ENCODE results near the gene PTPN2.

PTPN2 gene

DNA sequence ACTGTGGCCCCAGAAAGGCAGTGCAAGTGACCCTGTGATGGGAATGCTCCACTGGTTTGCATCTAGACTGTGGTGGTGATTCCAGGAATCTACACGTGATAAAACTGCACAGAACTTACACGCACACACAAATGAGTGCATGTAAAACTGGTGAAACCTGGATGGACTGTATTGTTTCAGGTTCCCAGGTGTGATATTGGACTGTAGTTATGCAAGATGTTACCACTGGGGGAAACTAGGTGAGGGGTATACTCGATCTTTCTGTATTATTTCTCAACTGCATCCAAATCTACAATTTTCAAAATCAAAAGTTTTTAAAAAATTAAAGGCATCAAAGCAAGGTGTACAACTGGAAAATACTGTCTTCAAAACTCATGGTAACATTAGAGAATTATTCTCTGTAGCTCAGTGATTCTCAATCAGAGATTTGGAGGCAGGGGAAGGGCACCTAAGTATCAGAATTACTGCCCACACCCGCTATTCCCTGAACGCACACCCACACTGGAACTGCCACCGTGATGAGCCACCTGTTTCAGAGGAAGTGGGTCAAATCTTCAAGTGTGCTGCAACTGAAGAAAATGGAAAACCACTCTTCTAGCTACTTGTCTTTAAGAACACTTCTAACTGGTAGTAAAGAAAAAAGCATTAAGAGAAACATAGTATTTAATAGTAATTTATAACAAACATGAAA, 26.7 kb downstream of the PTPN2 start:
- no peak for DNase-seq

DNA sequence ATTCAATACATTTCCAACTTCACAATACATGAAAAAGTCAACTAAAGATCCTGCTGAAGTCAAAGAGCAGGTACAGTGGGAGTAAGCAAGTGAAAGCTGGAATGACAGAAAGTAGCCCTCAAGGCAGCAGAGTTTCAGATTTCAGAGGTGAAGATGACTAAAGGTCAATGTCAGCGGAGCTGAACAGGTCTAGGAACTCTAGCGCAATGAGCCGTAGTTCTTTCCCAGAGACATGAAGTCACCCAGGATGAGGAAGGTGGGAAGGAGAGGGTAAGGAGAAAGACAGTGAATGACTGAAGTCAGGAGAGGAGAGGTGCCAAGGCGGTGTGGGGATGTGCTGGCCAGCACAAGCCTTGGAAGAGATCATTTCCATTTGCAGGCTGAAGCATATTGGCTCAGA, 28.1 kb downstream of the PTPN2 start:
- no peak for DNase-seq

DNA sequence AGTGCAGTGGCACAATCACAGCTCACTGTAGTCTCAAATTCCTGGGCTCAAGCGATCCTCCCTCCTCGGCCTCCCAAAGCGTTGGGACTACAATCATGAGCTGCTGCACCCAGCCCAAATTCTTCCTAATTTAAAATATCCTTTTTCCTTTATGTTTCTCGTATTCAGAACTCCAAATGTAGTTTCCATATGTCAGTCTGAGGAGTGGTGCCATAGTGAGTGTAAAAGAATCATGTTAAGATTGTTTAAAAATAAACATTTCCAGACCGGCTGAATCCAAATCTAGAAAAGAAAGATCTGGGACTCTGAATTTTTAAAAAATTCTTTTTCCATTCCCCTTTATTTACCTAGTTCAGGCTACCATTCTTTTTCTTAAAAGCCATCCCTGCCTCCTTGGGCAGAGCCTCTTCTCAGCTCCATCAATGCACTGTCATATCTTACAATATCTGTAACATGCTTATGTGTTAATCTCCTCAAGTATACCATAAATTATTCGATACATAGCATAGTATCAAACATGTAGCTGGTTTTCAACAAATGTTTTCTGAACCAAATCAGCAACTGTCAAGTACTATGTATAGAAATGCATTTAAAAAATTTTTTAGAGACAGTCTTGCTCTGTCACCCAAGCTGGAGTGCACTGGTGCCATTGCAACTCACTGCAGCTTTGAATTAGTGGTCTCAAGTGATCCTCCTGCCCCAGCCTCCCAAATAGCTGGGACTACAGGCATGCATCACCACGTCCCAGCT, 31.3 kb downstream of the PTPN2 start:
- no peak for DNase-seq

DNA sequence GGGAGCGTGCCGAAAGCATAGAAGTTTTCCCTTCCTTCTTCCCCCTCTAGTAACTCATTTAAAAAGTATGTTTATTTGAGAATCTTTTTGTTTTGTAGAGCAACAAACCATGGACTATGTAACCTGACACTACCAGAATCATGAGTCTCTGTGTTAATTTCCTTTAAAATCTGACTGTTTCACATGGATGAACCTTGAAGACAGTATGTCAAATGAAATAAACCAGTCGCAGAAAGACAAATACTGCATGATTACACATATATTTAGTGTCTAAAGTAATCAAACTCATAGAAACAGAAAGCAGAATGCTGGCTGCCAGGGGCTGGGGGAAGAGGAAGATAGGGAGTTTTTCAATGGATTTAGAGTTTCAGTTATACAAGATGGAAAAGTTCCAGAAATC, 32.3 kb downstream of the PTPN2 start:
- DNase-seq: no peak

DNA sequence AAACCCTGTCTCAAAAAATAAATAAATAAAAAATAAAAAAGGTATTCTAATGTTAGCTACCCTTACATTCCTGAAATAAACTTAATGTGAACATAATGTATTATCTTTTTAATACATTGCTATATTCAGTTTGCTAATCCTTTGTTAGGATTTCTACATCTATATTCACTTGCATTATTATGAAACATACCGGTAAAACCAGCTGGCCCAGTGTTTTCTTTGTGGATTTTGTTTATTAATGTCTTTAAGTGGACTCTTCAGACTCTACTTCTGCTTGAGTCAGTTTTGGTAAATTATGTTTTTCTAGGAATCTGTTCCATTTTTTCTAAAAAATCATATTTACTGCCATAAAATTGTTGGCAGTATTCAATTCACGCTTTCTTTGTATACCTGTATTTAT, 34.5 kb downstream of the PTPN2 start:
- no peak for DNase-seq

DNA sequence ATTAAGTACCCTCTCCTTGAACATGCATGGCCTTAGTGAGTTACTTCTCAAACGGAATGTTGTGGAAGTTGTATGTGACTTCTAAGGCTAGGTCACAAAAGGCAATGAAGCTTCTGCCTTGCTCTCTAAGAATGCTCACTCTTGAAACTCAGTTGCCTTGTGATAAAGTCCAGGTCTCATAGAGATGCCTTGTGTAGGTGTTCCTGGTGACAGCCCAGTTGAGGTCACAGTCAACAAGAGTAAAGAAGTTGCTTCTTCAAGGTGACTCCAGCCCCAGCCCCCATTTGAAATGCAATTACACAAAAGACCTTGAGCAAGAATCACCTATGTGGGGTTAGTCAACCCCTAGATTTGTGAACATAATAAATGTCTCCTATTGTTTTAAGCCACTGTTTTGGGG, 35.6 kb downstream of the PTPN2 start:
- DNase-seq: no peak

DNA sequence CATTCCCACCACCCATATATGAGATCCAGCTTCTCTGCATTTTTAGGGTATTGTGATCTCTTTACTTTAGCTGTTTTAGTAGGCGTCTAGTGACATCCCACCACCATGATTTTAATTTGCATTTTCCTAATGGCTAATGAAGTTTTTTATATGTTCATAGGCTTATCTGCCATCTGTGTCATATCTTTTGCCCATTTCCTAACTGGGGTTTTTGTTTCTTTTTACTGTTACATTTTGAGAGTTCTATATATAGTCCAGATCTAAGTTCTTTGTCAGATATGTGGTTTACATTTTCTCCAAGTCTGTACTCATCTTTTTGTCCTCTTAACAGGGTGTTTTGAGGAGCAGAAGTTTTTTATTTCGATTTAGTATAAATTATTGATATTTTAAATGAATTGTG, 39.6 kb downstream of the PTPN2 start:
- DNase-seq: no peak

DNA sequence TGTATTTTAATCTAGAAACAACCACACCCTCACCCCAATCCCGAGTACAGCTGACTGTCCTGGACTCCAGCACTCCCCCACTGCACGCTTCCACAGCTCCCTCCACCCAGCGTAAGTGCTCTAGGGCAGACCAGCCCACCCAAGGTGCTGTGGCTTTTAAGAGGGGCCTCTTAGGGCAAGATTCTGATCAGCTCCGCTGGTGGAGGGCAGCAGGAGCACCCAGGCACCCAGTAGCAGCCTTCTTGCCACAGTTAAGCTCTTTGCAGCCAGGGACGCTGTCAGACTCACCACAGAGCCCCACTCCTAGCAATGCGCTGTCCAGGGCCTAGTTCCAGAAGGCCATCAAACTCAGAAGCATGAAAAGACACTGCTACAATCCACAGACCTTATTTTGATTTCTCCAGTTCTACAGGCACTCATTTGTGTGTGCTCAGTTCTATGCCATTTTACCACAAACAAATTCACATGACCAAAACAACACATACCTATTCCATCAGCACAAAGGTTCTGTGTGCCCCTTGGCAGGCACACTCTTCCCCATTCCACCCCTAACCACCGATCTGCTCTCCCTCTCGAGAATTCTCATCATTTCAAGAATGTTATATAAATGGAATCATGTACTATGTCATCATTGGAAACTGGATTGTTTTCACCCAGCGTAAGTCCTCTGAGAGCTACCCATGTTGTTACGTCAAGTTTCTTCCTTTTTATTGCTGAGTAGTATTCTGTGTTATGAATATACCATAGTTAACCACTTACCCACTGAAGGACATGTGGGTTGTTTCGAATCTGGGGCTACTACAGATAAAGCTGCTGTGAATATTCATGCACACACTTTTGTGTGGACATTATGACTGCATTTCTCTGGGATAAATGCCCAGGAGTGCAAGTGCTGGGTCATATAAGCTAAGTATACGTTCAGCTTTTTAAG, 40.4 kb downstream of the PTPN2 start:
- DNase-seq: no peak

DNA sequence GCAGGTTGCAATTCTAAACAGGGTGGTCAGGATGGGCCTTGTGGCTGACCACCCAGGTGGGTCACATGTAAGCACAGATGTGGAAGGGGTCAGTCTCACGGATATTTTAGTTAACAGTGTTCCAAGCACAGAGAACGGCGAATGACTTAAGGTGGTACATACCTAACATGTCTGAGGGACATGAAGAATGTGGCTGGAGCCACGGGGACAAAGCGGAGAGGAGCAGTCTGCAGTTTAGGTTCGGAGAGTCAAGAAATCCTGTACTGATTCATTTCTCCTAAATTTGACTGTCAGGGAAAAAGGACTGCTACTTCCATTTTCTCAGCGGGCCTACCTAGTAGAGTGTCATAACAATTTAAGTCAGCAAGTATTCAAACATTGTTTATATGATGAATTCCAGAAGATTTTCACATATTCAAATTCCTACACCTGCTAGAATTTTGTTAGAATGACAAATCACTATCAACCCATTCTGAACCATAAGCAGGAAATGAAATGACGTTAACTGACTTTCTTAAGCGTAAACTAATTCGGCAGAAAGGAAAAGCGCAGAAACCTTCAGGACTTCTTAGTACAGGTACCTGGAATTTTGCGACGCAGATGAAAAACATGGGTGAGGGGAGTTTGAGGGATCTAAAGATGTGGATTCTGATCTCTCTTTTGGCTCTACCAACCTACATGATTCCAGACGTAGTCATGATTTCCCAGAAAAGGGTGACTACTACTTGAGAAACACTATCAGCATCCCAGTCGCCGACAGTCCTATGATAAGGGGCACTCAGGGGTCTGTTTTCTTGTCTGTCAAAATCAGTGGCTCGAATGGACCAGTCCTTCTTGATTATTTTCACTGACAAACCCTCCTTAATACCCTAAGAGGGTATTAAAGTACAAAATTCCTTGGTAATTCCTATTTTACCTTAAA, 41.3 kb downstream of the PTPN2 start:
- DNase-seq: no peak

DNA sequence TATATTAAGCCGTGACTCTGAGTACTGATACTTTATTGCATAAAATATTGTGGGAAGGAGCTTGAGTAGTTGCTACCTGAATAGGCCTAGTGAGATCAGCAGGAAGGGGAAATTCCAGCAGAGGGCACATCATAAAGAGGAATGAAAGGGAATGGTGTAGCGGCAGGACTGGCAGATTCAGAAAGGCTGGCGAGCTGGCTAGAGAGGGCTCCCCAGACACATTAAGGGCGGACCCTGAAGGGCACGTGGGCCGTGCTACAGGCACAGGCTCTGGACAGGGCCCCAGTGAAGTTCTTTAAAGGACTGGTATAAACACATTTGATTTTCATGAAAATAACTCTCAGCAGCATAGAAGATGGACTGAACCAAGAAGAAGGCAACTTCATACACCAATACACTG, 43.0 kb downstream of the PTPN2 start:
- no peak for DNase-seq

DNA sequence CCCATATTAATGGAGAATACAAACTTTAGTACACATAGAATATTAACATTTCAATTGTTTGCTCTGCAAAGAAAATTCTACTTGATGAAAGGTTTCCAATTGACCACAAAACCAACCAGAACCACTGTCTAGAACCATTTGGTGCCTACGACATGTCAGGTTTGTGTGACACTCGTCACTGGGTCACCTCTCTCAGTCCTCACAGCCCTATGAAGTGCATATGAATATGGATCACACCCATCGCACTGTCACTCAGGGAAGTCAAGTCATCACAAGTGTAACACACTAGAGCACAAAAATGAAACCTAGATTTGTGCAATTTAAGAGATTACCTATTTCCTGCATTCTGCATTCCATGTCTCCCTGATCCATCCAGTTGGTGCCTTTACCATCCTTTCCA, 43.7 kb downstream of the PTPN2 start:
- no peak for DNase-seq

DNA sequence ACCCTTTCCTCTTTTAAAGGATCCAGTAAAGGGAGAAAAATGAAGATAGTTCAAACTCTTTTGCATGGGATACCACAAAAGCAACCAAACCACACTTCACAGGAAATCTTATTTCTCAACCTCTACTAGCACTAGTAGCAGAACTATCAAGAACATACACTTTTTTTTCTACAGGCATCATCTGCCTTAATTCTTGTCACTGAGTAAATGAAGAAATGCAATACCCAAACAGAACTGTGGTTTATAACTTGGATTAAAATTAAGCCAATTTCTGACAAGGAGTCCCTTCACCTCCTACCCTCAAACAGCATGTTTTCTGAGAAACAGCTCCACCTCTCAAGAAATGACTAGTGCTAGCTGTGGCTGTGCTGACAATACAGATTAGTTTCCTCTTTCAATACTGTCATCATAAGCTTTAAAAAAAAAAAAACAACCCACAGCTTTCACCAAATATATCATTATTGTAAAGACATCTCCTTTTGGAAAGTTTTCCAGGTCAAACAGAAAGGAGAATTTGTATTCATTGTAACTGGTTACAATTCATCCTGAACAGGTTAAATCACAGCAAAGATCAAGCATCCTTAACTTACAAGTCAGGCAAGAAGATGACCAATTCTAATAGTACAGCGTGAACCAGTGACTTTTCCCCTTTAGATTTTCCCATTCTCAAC, 44.4 kb downstream of the PTPN2 start:
- peak; percentile 78 to 85 for DNase-seq

DNA sequence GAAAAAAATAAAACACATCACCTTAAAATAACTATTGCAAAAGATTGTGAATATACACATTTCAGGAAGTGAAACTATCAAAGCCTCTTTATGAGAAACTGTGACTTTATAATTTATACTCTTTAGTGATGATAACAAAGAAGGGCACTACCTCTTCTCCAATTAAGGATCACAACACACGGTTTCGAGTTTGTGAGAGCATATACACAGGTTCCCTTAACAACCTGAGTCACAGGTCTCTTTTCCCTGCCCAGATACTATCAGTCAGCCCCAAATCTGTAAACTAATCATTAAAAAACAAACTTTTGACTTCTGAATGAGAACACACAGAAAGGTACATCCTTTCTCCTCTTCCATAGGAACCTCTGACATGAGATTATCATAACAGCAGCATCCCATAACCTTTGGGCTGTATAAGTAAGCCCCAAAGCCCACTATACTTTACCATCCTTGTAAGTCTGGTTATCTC, 44.9 kb downstream of the PTPN2 start:
- peak in 1 of 2 experiments; percentile 45 for DNase-seq

DNA sequence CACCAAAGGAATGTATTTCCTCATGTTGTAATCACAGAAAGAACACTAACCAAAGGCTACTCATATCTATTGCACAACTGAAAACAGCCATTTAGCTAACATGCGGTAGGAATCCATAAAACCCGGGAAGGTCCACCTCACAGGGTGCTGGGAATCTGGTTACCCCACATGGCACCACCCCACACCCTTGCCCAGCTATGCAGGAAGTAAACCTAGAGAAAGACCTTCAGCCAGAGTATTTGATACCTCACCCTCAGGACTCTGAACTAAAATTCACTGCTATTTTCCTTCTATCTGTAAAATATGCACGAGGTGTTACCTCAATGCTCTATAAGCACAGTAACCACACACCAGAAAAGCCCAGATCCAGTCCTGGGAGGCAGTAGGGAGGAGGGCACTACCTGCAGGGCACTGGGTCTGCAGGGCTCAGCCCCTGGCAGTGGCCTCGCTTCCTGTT, 45.8 kb downstream of the PTPN2 start:
- DNase-seq: peak; percentile 18 to 27

DNA sequence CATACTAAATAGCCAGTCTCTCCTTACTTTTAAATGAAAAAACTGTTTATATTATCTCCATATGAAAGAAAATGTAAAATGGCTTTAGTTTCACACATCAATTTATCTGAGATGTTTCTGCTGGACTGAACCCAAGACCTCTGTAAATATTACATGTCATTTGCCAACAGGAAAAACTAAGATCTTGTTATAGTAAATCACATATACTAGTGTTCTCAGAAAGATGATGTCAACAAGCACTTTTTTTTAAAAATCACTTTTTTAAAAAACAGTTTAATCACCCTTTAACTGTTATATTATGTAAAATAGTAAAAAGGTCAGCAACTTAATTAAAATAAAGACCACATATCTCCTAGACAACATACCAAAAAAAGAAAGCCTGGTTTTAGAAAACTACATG, 46.3 kb downstream of the PTPN2 start:
- no peak for DNase-seq

DNA sequence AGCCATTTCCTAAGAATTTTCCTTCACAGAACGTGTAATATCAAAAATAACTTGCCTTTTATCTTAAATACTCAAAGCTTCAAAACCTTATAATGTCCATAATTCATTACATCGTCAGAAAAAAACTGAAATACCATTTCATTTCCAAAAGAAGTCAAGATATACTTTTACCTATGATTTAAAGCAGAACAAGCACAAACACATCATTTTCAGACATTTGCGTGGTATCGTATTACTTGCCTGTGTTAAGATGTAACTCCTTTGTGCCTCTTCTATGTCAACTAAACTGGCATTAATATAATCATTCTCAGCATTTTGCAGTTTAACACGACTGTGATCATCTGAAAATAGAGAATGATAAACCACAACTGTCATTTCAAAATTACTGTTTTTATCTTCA, 47.5 kb downstream of the PTPN2 start:
- DNase-seq: no peak

DNA sequence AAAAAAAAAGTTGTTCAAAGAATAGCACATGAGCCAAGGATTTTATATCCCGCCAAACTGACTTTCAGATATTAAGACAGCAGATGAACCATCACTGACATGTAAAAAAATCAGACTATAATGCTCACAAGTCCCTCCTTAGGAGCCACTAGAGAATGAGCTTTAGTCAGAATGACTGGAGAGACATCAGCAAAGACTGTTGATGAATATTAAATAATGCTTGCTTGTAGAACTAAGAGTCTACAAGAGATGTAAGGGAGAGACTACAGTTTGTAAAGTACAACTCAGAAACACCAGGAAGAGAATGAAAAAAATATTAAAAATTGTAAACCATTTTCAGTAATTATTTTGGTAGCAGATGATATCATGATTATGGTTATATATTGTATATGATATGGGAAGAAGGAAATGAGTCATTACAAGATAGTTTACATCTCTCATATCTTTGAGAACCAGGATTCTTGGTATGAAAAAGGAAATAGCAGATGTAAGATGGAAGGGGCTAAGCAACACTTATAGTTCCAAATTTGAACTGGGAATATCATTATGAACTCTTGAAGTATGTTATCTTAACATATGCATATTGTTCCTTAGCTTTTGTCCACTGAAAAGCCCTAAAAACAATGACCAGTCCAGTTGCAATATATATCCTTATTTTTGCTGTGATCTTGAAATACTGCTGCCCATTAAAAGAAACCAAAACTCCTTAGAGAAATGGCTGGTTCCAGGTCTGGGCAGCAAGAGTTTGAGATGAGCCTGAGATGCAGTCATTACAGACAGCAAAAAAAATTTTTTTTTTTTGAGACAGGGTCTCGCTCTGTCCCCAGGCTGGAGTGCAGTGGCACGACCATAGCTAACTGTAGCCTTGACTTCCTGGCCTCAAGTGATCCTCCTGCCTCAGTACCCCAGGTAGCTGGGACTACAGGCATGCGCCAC, 55.7 kb downstream of the PTPN2 start:
- no peak for DNase-seq

DNA sequence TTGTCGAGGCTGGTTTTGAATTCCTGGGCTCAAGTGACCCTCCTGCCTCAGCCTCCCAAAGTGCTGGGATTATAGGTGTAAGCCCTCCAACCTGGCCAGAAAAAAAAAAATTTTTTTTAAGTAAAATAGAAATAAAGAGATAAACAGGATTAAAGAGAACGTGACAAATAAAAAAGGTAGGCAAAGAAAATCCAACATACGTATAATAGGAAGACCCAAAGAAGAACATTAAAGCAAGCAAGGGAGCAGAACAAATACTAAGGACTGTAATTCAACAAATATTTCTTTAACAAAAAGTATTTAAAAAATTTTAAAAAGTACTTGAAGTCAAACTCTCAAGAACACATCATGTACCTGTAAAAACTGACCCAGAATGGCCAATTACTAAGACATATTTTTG, 56.4 kb downstream of the PTPN2 start:
- no peak for DNase-seq

DNA sequence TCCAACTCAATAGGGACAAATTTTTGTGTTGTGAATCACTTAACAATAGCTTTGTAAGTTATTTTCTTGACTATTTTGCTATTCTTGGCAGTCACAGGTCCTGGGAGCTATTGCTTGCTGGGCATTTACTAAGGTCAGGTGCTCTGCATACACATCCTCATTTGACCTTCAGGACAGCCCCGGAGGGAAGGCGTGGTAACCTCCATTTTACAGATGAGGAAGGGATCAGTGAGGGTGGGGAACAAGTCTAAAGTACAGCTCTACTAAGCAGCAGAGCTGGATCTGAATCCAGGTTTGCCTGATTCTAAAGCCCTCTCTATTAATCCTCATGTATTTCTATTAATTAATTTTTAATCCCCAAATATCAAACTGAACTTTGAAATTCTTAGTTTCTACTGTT, 58.8 kb downstream of the PTPN2 start:
- no peak for DNase-seq

DNA sequence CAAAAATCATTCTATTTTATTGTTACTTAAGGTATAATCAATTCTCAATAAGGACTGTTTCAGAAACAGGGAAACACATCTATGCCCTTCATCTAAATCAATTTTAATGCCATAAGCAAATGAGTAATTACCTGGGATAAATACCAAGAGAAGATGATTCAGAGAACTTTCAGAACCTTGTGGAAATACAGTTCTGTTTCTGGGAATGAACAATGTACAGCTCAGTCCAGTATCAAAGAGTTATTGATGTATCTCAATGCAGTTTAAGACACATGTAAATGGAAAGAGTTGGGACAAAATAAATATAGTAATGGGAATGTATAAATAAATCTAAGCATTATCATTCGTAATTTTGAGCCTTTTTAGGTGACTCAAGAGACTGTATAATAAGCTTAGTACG, 60.1 kb downstream of the PTPN2 start:
- no peak for DNase-seq

DNA sequence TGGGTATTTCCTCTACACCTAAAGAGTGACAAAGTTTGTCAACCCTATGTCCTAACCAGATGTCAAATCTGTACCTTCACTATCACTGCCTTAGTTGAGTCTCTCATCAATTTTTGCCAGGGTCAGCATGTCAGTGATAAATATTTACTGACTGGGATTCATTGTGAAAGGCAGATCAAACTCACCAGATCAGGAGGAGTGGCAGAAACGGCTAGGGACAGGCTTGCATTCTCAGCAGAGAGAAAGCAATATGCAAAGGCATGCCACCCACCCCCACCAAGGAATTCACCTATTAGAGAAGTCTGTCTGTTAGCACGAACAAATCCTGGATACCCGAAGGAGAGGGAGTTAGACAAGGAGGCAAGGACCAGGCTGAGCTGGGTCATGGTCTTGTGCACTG, 62.6 kb downstream of the PTPN2 start:
- DNase-seq: no peak
